ENCODE data around the gene NOTCH1. TPM values are rescaled to one million over a fixed set of nuclear protein-coding genes. Genes with fewer than 3 reads are reported as not detected.

NOTCH1 gene
- polyA plus RNA-seq, 1 donor from 2014 or later: 0.15 TPM

GRCh38 chr9:136543280-136543679 lies 2.6 kb downstream of the NOTCH1 start:
- peaks cover 27% of the 10 kb centered on the region for H3K27me3 ChIP-seq (ENCODE audit: insufficient read depth, low read depth, low read length)
- peaks cover 62% of the 10 kb centered on the region for H3K79me2 ChIP-seq (replicated peaks; ENCODE audit: insufficient read depth, low read length)
- H3K36me3 ChIP-seq (ENCODE audit: insufficient read depth, low read length): no peaks in the 10 kb centered on the region
- TF ChIP-seq REST (IDR thresholded peaks at IDR 0.05; ENCODE audit: borderline replicate concordance) (no peak), EZH2 (IDR thresholded peaks at IDR 0.05; ENCODE audit: borderline replicate concordance, insufficient read depth, low read length, poor library complexity, severe bottlenecking) (no peak), EP300 (conservative IDR thresholded peaks at IDR 0.05; ENCODE audit: poor library complexity, severe bottlenecking) (no peak), MXI1 (conservative IDR thresholded peaks at IDR 0.05; ENCODE audit: poor library complexity, severe bottlenecking) (no peak), SMC3 (conservative IDR thresholded peaks at IDR 0.05; ENCODE audit: poor library complexity) (no peak), CTCF (IDR thresholded peaks at IDR 0.05; ENCODE audit: poor library complexity, severe bottlenecking) (no peak), RAD21 (conservative IDR thresholded peaks at IDR 0.05) (no peak)
- H3F3A ChIP-seq (ENCODE audit: insufficient read depth, low read length, poor library complexity, severe bottlenecking): no peaks in the 10 kb centered on the region
- no peaks in the 10 kb centered on the region for H3K9me3 ChIP-seq (ENCODE audit: low read length)
- no peaks in the 10 kb centered on the region for H3K9me2 ChIP-seq (ENCODE audit: insufficient read depth, low read length)
- no peaks in the 10 kb centered on the region for H4K20me1 ChIP-seq (ENCODE audit: insufficient read depth)
- H3K9ac ChIP-seq (ENCODE audit: low read length): no peak overlapping the region
- H2AFZ ChIP-seq (ENCODE audit: low read depth, low read length): no peak overlapping the region
- H3K4me2 ChIP-seq (ENCODE audit: low read length): no peak overlapping the region
- no peak overlapping the region for H3K27ac ChIP-seq (ENCODE audit: low read length)
- H3K4me3 ChIP-seq (ENCODE audit: low read length): no peak overlapping the region

DNA sequence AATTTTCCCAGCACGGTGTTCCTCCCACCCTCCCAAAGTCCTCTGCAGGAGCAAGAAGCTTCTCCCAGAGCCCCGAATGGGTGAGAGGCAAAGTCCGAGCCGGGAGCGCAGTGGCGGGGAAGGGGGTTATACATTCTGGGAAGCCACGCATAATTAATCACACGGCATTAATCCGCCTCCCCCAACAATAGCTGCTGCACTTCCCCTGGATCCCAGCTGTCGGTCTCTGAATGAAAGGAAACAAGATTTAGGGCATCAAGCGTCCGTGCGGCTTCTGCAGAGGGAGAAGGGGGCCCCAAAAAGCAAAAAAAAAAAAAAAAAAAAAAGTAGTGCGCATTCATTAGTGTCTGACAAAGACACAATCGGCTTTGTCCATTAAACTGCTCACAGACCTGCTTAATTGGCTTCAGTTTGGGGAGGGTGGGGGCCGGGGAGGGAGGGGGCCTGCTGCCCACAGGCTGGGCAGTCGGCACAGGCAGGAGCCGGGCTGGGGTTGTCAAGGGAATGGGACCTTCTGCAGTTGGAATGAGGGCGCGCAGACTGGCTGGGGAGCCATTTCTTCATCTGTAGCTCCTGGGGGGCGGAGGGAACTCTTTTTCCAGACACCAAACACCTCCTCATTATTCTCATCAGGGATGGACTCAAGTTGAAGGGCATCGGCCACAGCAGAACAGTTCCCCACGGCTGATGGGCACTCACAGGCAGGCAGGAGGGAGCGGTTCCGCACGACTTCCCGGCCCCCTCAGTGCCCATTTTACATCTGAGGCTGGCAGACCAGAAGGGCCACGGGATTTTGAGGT lies 3.4 kb downstream of the NOTCH1 start:
- H3K27me3 ChIP-seq (ENCODE audit: insufficient read depth, low read depth, low read length): peaks cover 27% of the 10 kb centered on the region
- H3K27ac ChIP-seq (ENCODE audit: low read length): no peak overlapping the region
- H3K36me3 ChIP-seq (ENCODE audit: insufficient read depth, low read length): no peaks in the 10 kb centered on the region
- no peaks in the 10 kb centered on the region for H3F3A ChIP-seq (ENCODE audit: insufficient read depth, low read length, poor library complexity, severe bottlenecking)
- no peaks in the 10 kb centered on the region for H3K9me2 ChIP-seq (ENCODE audit: insufficient read depth, low read length)
- H3K9ac ChIP-seq (ENCODE audit: low read length): no peak overlapping the region
- no peaks in the 10 kb centered on the region for H4K20me1 ChIP-seq (ENCODE audit: insufficient read depth)
- peaks cover 62% of the 10 kb centered on the region for H3K79me2 ChIP-seq (replicated peaks; ENCODE audit: insufficient read depth, low read length)
- TF ChIP-seq CTCF (IDR thresholded peaks at IDR 0.05; ENCODE audit: poor library complexity, severe bottlenecking): no peak
- no peak for TF ChIP-seq EP300 (conservative IDR thresholded peaks at IDR 0.05; ENCODE audit: poor library complexity, severe bottlenecking)
- TF ChIP-seq TAF1 (IDR thresholded peaks at IDR 0.05; ENCODE audit: low read depth): no peak
- no peak for TF ChIP-seq RAD21 (conservative IDR thresholded peaks at IDR 0.05)
- no peak for TF ChIP-seq POLR2AphosphoS5 (IDR thresholded peaks at IDR 0.05)
- TF ChIP-seq MXI1 (conservative IDR thresholded peaks at IDR 0.05; ENCODE audit: poor library complexity, severe bottlenecking): no peak
- TF ChIP-seq EZH2 (IDR thresholded peaks at IDR 0.05; ENCODE audit: borderline replicate concordance, insufficient read depth, low read length, poor library complexity, severe bottlenecking): no peak
- no peak overlapping the region for H3K4me3 ChIP-seq (ENCODE audit: low read length)
- no peak overlapping the region for H2AFZ ChIP-seq (ENCODE audit: low read depth, low read length)
- H3K9me3 ChIP-seq (ENCODE audit: low read length): no peaks in the 10 kb centered on the region
- H3K4me2 ChIP-seq (ENCODE audit: low read length): no peak overlapping the region
